NB4 (cell line): ENCODE measurements around the gene LTB4R.
"Not testable (repeated sequence)": the region's sequence is repeated elsewhere in the genome, so short reads cannot be mapped to it uniquely, and the experiment has no call there.

Experiments used
- DNase-seq: peaks from one replicate; pipeline ENCODE4 v3.0.0; 2010; ENCODE audit warnings: low read depth
- H3K4me3 ChIP-seq: one replicate; pipeline ENCODE4 v1.5.1; 2011; ENCODE audit warnings: mild to moderate bottlenecking, low read depth, low read length, moderate library complexity
- CTCF ChIP-seq: IDR thresholded peaks from one replicate; pipeline ENCODE4 v1.5.1; 2012; ENCODE audit warnings: low read depth, low read length
- MAX ChIP-seq: IDR thresholded peaks from 2 replicates; pipeline ENCODE4 v1.6.1; 2011; ENCODE audit warnings: low read depth, low read length
- MYC ChIP-seq: IDR thresholded peaks from 2 replicates; pipeline ENCODE4 v1.6.1; 2011; ENCODE audit warnings: low read depth, low read length
- POLR2A ChIP-seq: IDR thresholded peaks from 2 replicates; pipeline ENCODE4 v1.6.1; 2011; ENCODE audit warnings: mild to moderate bottlenecking; ENCODE audit not compliant: insufficient read length; ENCODE audit errors: extremely low read depth

Gene LTB4R

GRCh38 chr14:24347134-24347533 is 35.8 kb downstream of the LTB4R start:
- TF ChIP-seq MAX (no peak), MYC (no peak), CTCF (no peak), POLR2A (no peak)
- H3K4me3 ChIP-seq, result no peak overlapping the region
- DNase-seq, result no peak

GRCh38 chr14:24348186-24348585 is 36.9 kb downstream of the LTB4R start:
- DNase-seq, result no peak
- TF ChIP-seq MYC, result no peak
- TF ChIP-seq POLR2A, result no peak
- no peak for TF ChIP-seq CTCF
- H3K4me3 ChIP-seq, result no peak overlapping the region

- TF ChIP-seq CTCF, result no peak
- TF ChIP-seq POLR2A, result no peak
- TF ChIP-seq MAX, result no peak
- TF ChIP-seq MYC, result no peak
- no peak for DNase-seq
- H3K4me3 ChIP-seq, result no peak overlapping the region
These were observed 38.4 kb downstream of the LTB4R start for GRCh38 chr14:24349742-24350141.

GRCh38 chr14:24351517-24351916 is 40.2 kb downstream of the LTB4R start:
- H3K4me3 ChIP-seq, result no peak overlapping the region
- TF ChIP-seq POLR2A, result no peak
- DNase-seq, result no peak

- TF ChIP-seq MAX (no peak), CTCF (no peak), MYC (no peak), POLR2A (no peak)
- DNase-seq, result no peak
- no peak overlapping the region for H3K4me3 ChIP-seq
These were observed 42.5 kb downstream of the LTB4R start for GRCh38 chr14:24353559-24354481.

- not testable (repeated sequence) for H3K4me3 ChIP-seq, DNase-seq
These were observed 43.2 kb downstream of the LTB4R start for GRCh38 chr14:24354482-24354825.

- no peak for DNase-seq
- no peak overlapping the region for H3K4me3 ChIP-seq
- TF ChIP-seq MYC, result no peak
- no peak for TF ChIP-seq CTCF
- no peak for TF ChIP-seq POLR2A
- TF ChIP-seq MAX, result no peak
These were observed 43.7 kb downstream of the LTB4R start for GRCh38 chr14:24355009-24355408.
